Esophagus muscularis mucosa (tissue), 4 donors: ENCODE data around the gene EPX. TPM values are rescaled to one million over a fixed set of nuclear protein-coding genes. Genes with fewer than 3 reads are reported as not detected.

Experiments used
- DNase-seq: peaks from one replicate; pipeline ENCODE4 v3.0.0-alpha.2; 2017; ENCODE audit errors: extremely low spot score
- H3K27ac ChIP-seq, 4 donors: fragments of 200-600 bp; sonication (generic); replicated peaks in 1 of 4; 1 replicate in 3 of 4; 2 replicates in 1 of 4; pipeline ENCODE4 v1.5.1; 2016 to 2019; ENCODE audit warnings: mild to moderate bottlenecking in 1 of 4
- H3K27me3 ChIP-seq, 4 donors: fragments of 200-600 bp; sonication (generic); one replicate each; pipeline versions ENCODE4 v1.5.1 to v1.6.0; 2016 to 2019
- H3K36me3 ChIP-seq, 4 donors: fragments of 200-600 bp; sonication (generic); one replicate each; pipeline ENCODE4 v1.5.1; 2016 to 2019
- H3K4me1 ChIP-seq, 4 donors: fragments of 200-600 bp; sonication (generic); one replicate each; pipeline ENCODE4 v1.5.1; 2016 to 2019
- H3K4me3 ChIP-seq, 4 donors: fragments of 200-600 bp; sonication (generic); 1 replicate in 2 of 4; 2 replicates in 2 of 4; pipeline ENCODE4 v1.5.1; 2016 to 2019; ENCODE audit warnings: mild to moderate bottlenecking in 4 of 4, moderate library complexity in 1 of 4
- H3K9me3 ChIP-seq, 4 donors: fragments of 200-600 bp; sonication (generic); 1 replicate in 3 of 4; 2 replicates in 1 of 4; pipeline ENCODE4 v1.5.1; 2016 to 2019
- CTCF ChIP-seq, 3 experiments: fragments of 200-600 bp in 2 of 3; fragments of 450-650 bp in 1 of 3; sonication (generic) in 2 of 3; IDR thresholded peaks; one replicate each; pipeline ENCODE4 v1.5.1; 2017 to 2019; ENCODE audit warnings: antibody characterized with exemption in 3 of 3, mild to moderate bottlenecking in 2 of 3, moderate library complexity in 1 of 3
- EP300 ChIP-seq: sonication (generic); formaldehyde crosslinking; IDR thresholded peaks from one replicate; pipeline ENCODE4 v1.6.1; 2017; ENCODE audit warnings: antibody characterized with exemption
- POLR2A ChIP-seq: fragments of 450-650 bp; IDR thresholded peaks from one replicate; pipeline ENCODE4 v1.6.1; 2017; ENCODE audit warnings: antibody characterized with exemption, moderate library complexity, mild to moderate bottlenecking, low read depth
- POLR2AphosphoS5 ChIP-seq, 2 donors: sonication (generic); formaldehyde crosslinking; IDR thresholded peaks; one replicate each; pipeline ENCODE4 v1.6.1; 2017; ENCODE audit warnings: antibody characterized with exemption in 2 of 2
- WGBS: methylation state at CpG from one replicate; pipeline ENCODE4 v1.1.5; 2018; 5-methylcytosine and 5-hydroxymethylcytosine counted together
- intact Hi-C: fragments of 100-400 bp; cut with DNase I; formaldehyde crosslinking; loops from one replicate; pipeline ENCODE4 v1.15.1; 2023
- total RNA-seq, 4 donors: library from RNA; depleted of rRNA; stranded (reverse); fragments of >200 nt; gene quantifications; one replicate each; pipeline versions ENCODE4 v1.1.0 to v1.2.1, GENCODE V29; 2016

EPX gene
- total RNA-seq, 4 donors from 2014 or later: not detected

- no peak for DNase-seq
- TF ChIP-seq CTCF (IDR thresholded peaks at IDR 0.05) (no peak), POLR2A (no peak), POLR2AphosphoS5 (IDR thresholded peaks at IDR 0.05) (no peak)
- H3K36me3 ChIP-seq: no peaks in the 10 kb centered on the region
- no peaks in the 10 kb centered on the region for H3K9me3 ChIP-seq
- WGBS: 71% methylated on average over 5 of the region's 5 CpGs
- H3K27me3 ChIP-seq: peaks cover 0 to 56% (median 3%) of the 10 kb centered on the region in 4 donors
- no peak within 1 kb of the TSS for H3K27ac ChIP-seq
- intact Hi-C loops: no loop called here
- no peaks in the 10 kb centered on the region for H3K4me1 ChIP-seq
- no peak within 1 kb of the TSS for H3K4me3 ChIP-seq
Measured at GRCh38 chr17:58238147-58238634, 45.7 kb downstream of the EPX start, which contains the start of gene LPO. TSS of gene LPO (plus strand) at chr17:58238584. CDS start at chr17:58242980, 4,396 bp downstream.

- no peak for TF ChIP-seq POLR2AphosphoS5 (IDR thresholded peaks at IDR 0.05)
- TF ChIP-seq EP300: no peak
- TF ChIP-seq CTCF (IDR thresholded peaks at IDR 0.05): no peak
- no peak for TF ChIP-seq POLR2A
- Histone ChIP-seq H3K4me1 (no peaks in the 10 kb centered on the region), H3K27me3 (peaks cover 0 to 63% (median under 1%) of the 10 kb centered on the region in 4 donors), H3K36me3 (no peaks in the 10 kb centered on the region), H3K4me3 (no peak overlapping the region), H3K27ac (no peak overlapping the region), H3K9me3 (no peaks in the 10 kb centered on the region)
- DNase-seq: no peak
- intact Hi-C loops: no loop called here
- 54% methylated on average over 1 of the region's 1 CpG for WGBS
Measured at GRCh38 chr17:58239987-58240386, 47.5 kb downstream of the EPX start.

- DNase-seq: peak; percentile 64
- no peaks in the 10 kb centered on the region for H3K4me1 ChIP-seq
- no peaks in the 10 kb centered on the region for H3K36me3 ChIP-seq
- H3K27me3 ChIP-seq: peaks cover 0 to 71% (median 0%) of the 10 kb centered on the region in 4 donors
- intact Hi-C loops: no loop called here
- H3K4me3 ChIP-seq: no peak overlapping the region
- WGBS: 10% methylated on average over 4 of the region's 4 CpGs
- H3K27ac ChIP-seq: no peak overlapping the region
- H3K9me3 ChIP-seq: no peaks in the 10 kb centered on the region
- TF ChIP-seq POLR2AphosphoS5 (IDR thresholded peaks at IDR 0.05): no peak
- TF ChIP-seq CTCF (IDR thresholded peaks at IDR 0.05): no peak
- no peak for TF ChIP-seq POLR2A
- TF ChIP-seq EP300: no peak
Measured at GRCh38 chr17:58242171-58242784, 49.8 kb downstream of the EPX start.

GRCh38 chr17:58244963-58245362 lies 52.4 kb downstream of the EPX start:
- intact Hi-C loops: loop anchor here (5.0 kb wide), 1 partner anchor 172 kb away; the partner anchor contains the start of gene RNF43

More at GRCh38 chr17:58244963-58245362, 52.4 kb downstream of the EPX start:
- 48% methylated on average over 6 of the region's 6 CpGs for WGBS
- Histone ChIP-seq H3K36me3 (no peaks in the 10 kb centered on the region), H3K4me3 (no peak overlapping the region), H3K27me3 (peaks cover 0 to 71% (median 3%) of the 10 kb centered on the region in 4 donors), H3K9me3 (no peaks in the 10 kb centered on the region), H3K4me1 (peaks cover 7 to 12% (median 12%) of the 10 kb centered on the region in 4 donors), H3K27ac (no peak overlapping the region)
- no peak for TF ChIP-seq POLR2A
- no peak for TF ChIP-seq CTCF (IDR thresholded peaks at IDR 0.05)
- TF ChIP-seq EP300: no peak
- no peak for TF ChIP-seq POLR2AphosphoS5 (IDR thresholded peaks at IDR 0.05)
- DNase-seq: no peak
